GM23248 (cell line): ENCODE measurements around the gene NR2F1.

Source experiments
- EZH2 ChIP-seq: fragments of 200-600 bp; sonication (generic); IDR thresholded peaks from 2 replicates; pipeline ENCODE4 v1.6.1; 2018; ENCODE audit warnings: antibody characterized with exemption, mild to moderate bottlenecking; ENCODE audit not compliant: insufficient read depth, poor library complexity, severe bottlenecking
- EZH2phosphoT487 ChIP-seq: fragments of 200-600 bp; sonication (generic); IDR thresholded peaks from 2 replicates; pipeline ENCODE4 v1.6.1; 2018; ENCODE audit warnings: antibody characterized with exemption, moderate library complexity, mild to moderate bottlenecking, low read depth; ENCODE audit not compliant: insufficient read depth

DNA sequence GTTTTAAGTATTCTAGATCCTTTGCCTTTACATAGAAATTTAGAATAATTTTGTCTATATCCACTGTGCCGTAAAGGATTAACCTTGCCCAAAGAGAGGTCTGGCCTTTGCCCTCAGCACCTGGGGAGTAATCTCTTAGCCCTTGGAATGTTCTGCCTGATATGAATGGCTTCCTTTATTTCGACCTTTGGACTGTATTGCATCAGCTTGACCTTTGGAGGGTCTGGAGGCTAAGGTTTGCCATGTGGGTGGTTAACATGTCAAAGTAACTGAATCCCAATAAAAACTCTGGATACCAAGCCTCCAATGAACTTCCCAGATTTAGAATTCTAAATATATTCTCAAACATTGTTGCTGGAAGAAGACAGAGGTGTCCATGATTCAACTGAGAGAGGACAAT is 54.7 kb downstream of the NR2F1 start:
- TF ChIP-seq EZH2 (no peak), EZH2phosphoT487 (no peak)
